HCT116 (cell line): ENCODE measurements around the gene TDRD10. TPM values are rescaled to one million over a fixed set of nuclear protein-coding genes. Genes with fewer than 3 reads are reported as not detected.

ENCODE experiments used
- ATAC-seq: fragments of 200-7000 bp; cut with Tn5 transposase; 2 replicates; pipeline ENCODE4 v1.9.1; 2020; ENCODE audit warnings: mild to moderate bottlenecking, moderate library complexity
- BruUV-seq: library from RNA; stranded (reverse); fragments of 400-500 nt; replicated peaks from 2 replicates; lab custom pipeline; 2021; lab: Mats Ljungman, UMichigan
- CTCF ChIA-PET: fragments of 300-600 bp; sonication (Branson Sonifier 250); formaldehyde crosslinking; loops from one replicate; lab custom pipeline; 2021; ENCODE audit warnings: antibody characterized with exemption; lab: Charles Lee
- POLR2A ChIA-PET: fragments of 300-600, 350-600 bp; sonication (Branson Sonifier 250); formaldehyde crosslinking; loops from one replicate; lab custom pipeline; 2021; ENCODE audit warnings: antibody characterized with exemption; lab: Charles Lee
- RAD21 ChIA-PET, 2 experiments: fragments of 300-600 bp; sonication (Branson Sonifier 250); formaldehyde crosslinking; loops; one replicate each; lab custom pipeline; 2023; ENCODE audit warnings: low total read pairs in 2 of 2; ENCODE audit not compliant: uncharacterized antibody in 2 of 2, unreplicated experiment in 2 of 2, low non-redundant PET in 1 of 2; lab: Charles Lee
- DNase-seq: peaks from one replicate; pipeline ENCODE4 v3.0.0-alpha.2; 2010; ENCODE audit warnings: low read depth, low spot score
- H2AFZ ChIP-seq: fragments of 200-600 bp; shearing (Covaris generic), sonication (generic); 2 replicates; pipeline ENCODE4 v1.6.1; 2017; ENCODE audit warnings: low read depth, mixed run types, mixed read lengths, antibody characterized with exemption, low read length; ENCODE audit not compliant: poor library complexity, severe bottlenecking
- H3K27ac ChIP-seq: 2 replicates; pipeline ENCODE4 v1.5.1; 2012; ENCODE audit warnings: low read depth, low read length
- H3K27me3 ChIP-seq: fragments of 200-600 bp; sonication (generic); 2 replicates; pipeline ENCODE4 v1.6.1; 2016; ENCODE audit warnings: mixed run types, low read length, mixed read lengths; ENCODE audit not compliant: insufficient read depth
- H3K36me3 ChIP-seq, 2 experiments: fragments of 200-500 bp in 1 of 2; fragments of 200-600 bp in 1 of 2; sonication (Bioruptor generic) in 1 of 2; sonication (generic) in 1 of 2; 2 replicates each; pipeline versions ENCODE4 v1.5.1 to v1.6.1; 2014 to 2016; ENCODE audit warnings: low read length in 2 of 2, inconsistent platforms in 1 of 2, mixed read lengths in 1 of 2, mixed run types in 1 of 2; ENCODE audit not compliant: insufficient read depth in 2 of 2, control insufficient read depth in 1 of 2
- H3K4me1 ChIP-seq, 2 experiments: fragments of 200-600 bp in 1 of 2; sonication (generic) in 1 of 2; 2 replicates each; pipeline versions ENCODE4 v1.5.1 to v1.6.1; 2012 to 2017; ENCODE audit warnings: low read length in 2 of 2, inconsistent platforms in 1 of 2, mild to moderate bottlenecking in 1 of 2, mixed read lengths in 1 of 2, mixed run types in 1 of 2, moderate library complexity in 1 of 2; ENCODE audit not compliant: insufficient read depth in 2 of 2, control insufficient read depth in 1 of 2
- H3K4me2 ChIP-seq: fragments of 200-600 bp; sonication (generic); 2 replicates; pipeline ENCODE4 v1.6.1; 2017; ENCODE audit warnings: mixed run types, low read length, mixed read lengths
- H3K4me3 ChIP-seq, 2 experiments: fragments of 200-600 bp in 1 of 2; sonication (generic) in 1 of 2; replicated peaks in 1 of 2; 2 replicates each; pipeline ENCODE4 v1.5.1; 2011 to 2016; ENCODE audit warnings: low read length in 2 of 2, control low read depth in 1 of 2, low read depth in 1 of 2, mild to moderate bottlenecking in 1 of 2, mixed read lengths in 1 of 2, mixed run types in 1 of 2
- H3K79me2 ChIP-seq: fragments of 200-600 bp; sonication (generic); 2 replicates; pipeline ENCODE4 v1.6.1; 2017; ENCODE audit warnings: mild to moderate bottlenecking, mixed run types, low read length, moderate library complexity, mixed read lengths; ENCODE audit not compliant: insufficient read depth
- H3K9ac ChIP-seq: fragments of 200-600 bp; sonication (generic); 2 replicates; pipeline ENCODE4 v1.6.1; 2016; ENCODE audit warnings: low read length, mixed read lengths
- H3K9me2 ChIP-seq: fragments of 200-600 bp; sonication (generic), shearing (Covaris generic); 2 replicates; pipeline ENCODE4 v1.6.1; 2017; ENCODE audit warnings: mixed run types, mild to moderate bottlenecking, moderate library complexity; ENCODE audit not compliant: insufficient read depth
- H3K9me3 ChIP-seq, 2 experiments: fragments of 200-500 bp in 1 of 2; fragments of 200-600 bp in 1 of 2; sonication (Bioruptor generic) in 1 of 2; sonication (generic) in 1 of 2; 2 replicates each; pipeline ENCODE4 v1.6.1; 2014 to 2017; ENCODE audit warnings: low read length in 2 of 2, mixed read lengths in 2 of 2, inconsistent platforms in 1 of 2, low read depth in 1 of 2, mild to moderate bottlenecking in 1 of 2, mixed run types in 1 of 2, moderate library complexity in 1 of 2; ENCODE audit not compliant: control insufficient read depth in 1 of 2, insufficient read depth in 1 of 2
- H4K20me1 ChIP-seq: fragments of 200-600 bp; sonication (generic), shearing (Covaris generic); 2 replicates; pipeline ENCODE4 v1.6.1; 2017; ENCODE audit warnings: mixed run types, mild to moderate bottlenecking, moderate library complexity; ENCODE audit not compliant: insufficient read depth
- CEBPB ChIP-seq: IDR thresholded peaks from 2 replicates; pipeline ENCODE4 v1.6.1; 2012; ENCODE audit warnings: low read depth
- ELF1 ChIP-seq: IDR thresholded peaks from 2 replicates; pipeline ENCODE4 v1.6.1; 2012; ENCODE audit warnings: low read depth, borderline replicate concordance
- EZH2phosphoT487 ChIP-seq: fragments of 200-600 bp; IDR thresholded peaks from 2 replicates; pipeline ENCODE4 v1.6.1; 2018; ENCODE audit warnings: antibody characterized with exemption, borderline replicate concordance
- JUND ChIP-seq: IDR thresholded peaks from 2 replicates; pipeline ENCODE4 v1.6.1; 2012
- POLR2A ChIP-seq: IDR thresholded peaks from 2 replicates; pipeline ENCODE4 v1.7.0; 2011; ENCODE audit warnings: borderline replicate concordance; ENCODE audit not compliant: insufficient read depth, insufficient read length; ENCODE audit errors: extremely low read depth
- POLR2AphosphoS5 ChIP-seq: IDR thresholded peaks from 2 replicates; pipeline ENCODE4 v1.6.1; 2011; ENCODE audit warnings: mild to moderate bottlenecking, low read depth, low read length, moderate library complexity
- SIN3A ChIP-seq: IDR thresholded peaks from 2 replicates; pipeline ENCODE4 v1.6.1; 2012; ENCODE audit warnings: low read depth
- YY1 ChIP-seq: IDR thresholded peaks from 2 replicates; pipeline ENCODE4 v1.6.1; 2011; ENCODE audit warnings: low read length, low read depth, moderate library complexity, mild to moderate bottlenecking; ENCODE audit not compliant: insufficient replicate concordance; ENCODE audit errors: extremely low read depth
- intact Hi-C: fragments of 100-400 bp; cut with micrococcal nuclease; formaldehyde crosslinking; loops from 2 replicates; pipeline ENCODE4 v1.10.0; 2022
- total RNA-seq: library from RNA; stranded (reverse); gene quantifications from one replicate; pipeline ENCODE4 v1.2.1, GENCODE V29; 2021; ENCODE audit not compliant: unreplicated experiment
- TF ChIP-seq, protein P1 (sequence below), 3 experiments: fragments of 200-600 bp in 1 of 3; sonication (generic) in 1 of 3; IDR thresholded peaks in 2 of 3; conservative IDR thresholded peaks in 1 of 3; 2 replicates each; pipeline ENCODE4 v1.5.1; 2012 to 2017; ENCODE audit warnings: low read depth in 2 of 3, low read length in 2 of 3, antibody characterized with exemption in 1 of 3, borderline replicate concordance in 1 of 3, control low read depth in 1 of 3, mild to moderate bottlenecking in 1 of 3, mixed read lengths in 1 of 3, mixed run types in 1 of 3, moderate library complexity in 1 of 3; ENCODE audit not compliant: insufficient read depth in 1 of 3

TDRD10 gene
- total RNA-seq, 1 experiment from 2014 or later: not detected

DNA sequence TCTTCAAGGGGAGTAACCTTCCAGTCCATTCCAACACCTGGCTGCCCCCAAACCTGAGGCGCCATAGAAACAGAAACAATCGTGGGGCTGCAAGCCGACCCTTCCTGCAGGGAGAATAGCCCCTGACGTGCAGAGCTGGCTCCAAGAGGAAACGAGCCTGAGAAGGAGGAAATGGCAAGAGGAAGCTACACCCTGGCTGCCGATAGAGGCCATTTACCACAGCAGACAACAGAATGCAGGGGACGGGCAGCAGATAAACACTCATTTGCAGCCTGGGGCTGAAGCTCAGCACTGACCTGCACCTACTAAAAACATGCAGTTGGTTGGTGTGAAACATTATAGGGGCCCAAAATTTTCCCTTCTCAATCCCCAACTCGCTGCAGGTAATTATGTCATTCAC lies 8.7 kb upstream of the TDRD10 start:
- BruUV-seq: no TSS peak

More for the DNA sequence above, 8.7 kb upstream of the TDRD10 start:
- Histone ChIP-seq H3K9me3 (no peaks in the 10 kb centered on the region), H3K4me3 (no peak overlapping the region), H3K27me3 (peaks cover 6% of the 10 kb centered on the region; the same call in 1 of the 2 replicates), H3K4me2 (no peak overlapping the region), H4K20me1 (no peaks in the 10 kb centered on the region), H3K4me1 (no peaks in the 10 kb centered on the region), H3K36me3 (no peaks in the 10 kb centered on the region), H3K9me2 (no peaks in the 10 kb centered on the region), H3K9ac (no peak overlapping the region), H3K27ac (no peak overlapping the region), H2AFZ (no peak overlapping the region), H3K79me2 (no peaks in the 10 kb centered on the region)
- POLR2A ChIA-PET: no interaction called here
- RAD21 ChIA-PET: no interaction called here
- CTCF ChIA-PET: interaction anchor here (1.6 kb wide), 1 partner anchor 54 kb away, joined by 3 read pairs; no protein-coding TSS in a partner anchor
- TF ChIP-seq, protein P1, sequence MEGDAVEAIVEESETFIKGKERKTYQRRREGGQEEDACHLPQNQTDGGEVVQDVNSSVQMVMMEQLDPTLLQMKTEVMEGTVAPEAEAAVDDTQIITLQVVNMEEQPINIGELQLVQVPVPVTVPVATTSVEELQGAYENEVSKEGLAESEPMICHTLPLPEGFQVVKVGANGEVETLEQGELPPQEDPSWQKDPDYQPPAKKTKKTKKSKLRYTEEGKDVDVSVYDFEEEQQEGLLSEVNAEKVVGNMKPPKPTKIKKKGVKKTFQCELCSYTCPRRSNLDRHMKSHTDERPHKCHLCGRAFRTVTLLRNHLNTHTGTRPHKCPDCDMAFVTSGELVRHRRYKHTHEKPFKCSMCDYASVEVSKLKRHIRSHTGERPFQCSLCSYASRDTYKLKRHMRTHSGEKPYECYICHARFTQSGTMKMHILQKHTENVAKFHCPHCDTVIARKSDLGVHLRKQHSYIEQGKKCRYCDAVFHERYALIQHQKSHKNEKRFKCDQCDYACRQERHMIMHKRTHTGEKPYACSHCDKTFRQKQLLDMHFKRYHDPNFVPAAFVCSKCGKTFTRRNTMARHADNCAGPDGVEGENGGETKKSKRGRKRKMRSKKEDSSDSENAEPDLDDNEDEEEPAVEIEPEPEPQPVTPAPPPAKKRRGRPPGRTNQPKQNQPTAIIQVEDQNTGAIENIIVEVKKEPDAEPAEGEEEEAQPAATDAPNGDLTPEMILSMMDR (IDR thresholded peaks at IDR 0.05 in 2 of 3, conservative IDR thresholded peaks at IDR 0.05 in 1 of 3; ENCODE audit: borderline replicate concordance in 1 of 3, insufficient read depth in 1 of 3, low read depth in 2 of 3, low read length in 2 of 3): no peak
- TF ChIP-seq POLR2AphosphoS5: no peak
- TF ChIP-seq POLR2A: no peak
- TF ChIP-seq CEBPB: no peak
- no peak for TF ChIP-seq ELF1
- no peak for TF ChIP-seq SIN3A
- no peak for TF ChIP-seq JUND
- TF ChIP-seq EZH2phosphoT487: no peak
- no peak for TF ChIP-seq YY1
- intact Hi-C loops: no loop called here
- ATAC-seq (no peak), DNase-seq (no peak)
